Left ventricle myocardium superior (tissue), 1 donor: Measurements from ENCODE around the gene NHS. TPM values are rescaled to one million over a fixed set of nuclear protein-coding genes. Genes with fewer than 3 reads are reported as not detected.

Experiments used
- ATAC-seq: fragments of 200-7000 bp; cut with Tn5 transposase; one replicate; pipeline ENCODE4 v1.9.1; 2020; ENCODE audit warnings: mild to moderate bottlenecking, moderate library complexity
- DNase-seq: peaks from one replicate; pipeline ENCODE4 v3.0.0-alpha.2; 2020
- intact Hi-C: fragments of 100-400 bp; cut with micrococcal nuclease; formaldehyde crosslinking; loops from one replicate; pipeline ENCODE4 v1.11.0; 2022
- total RNA-seq: library from RNA; stranded (reverse); fragmentation: NEBNext Ultra II Directional; extraction: Animal tissue kit (Norgen Biotek cat#: 25700); gene quantifications from one replicate; pipeline ENCODE4 v1.2.1, GENCODE V29; 2021
- donor health status: DM: no; HTN: yes; CAD: no; lungs with severe emphysema.

The NHS gene
- total RNA-seq, 1 donor from 2014 or later, result 1.9 TPM

DNA sequence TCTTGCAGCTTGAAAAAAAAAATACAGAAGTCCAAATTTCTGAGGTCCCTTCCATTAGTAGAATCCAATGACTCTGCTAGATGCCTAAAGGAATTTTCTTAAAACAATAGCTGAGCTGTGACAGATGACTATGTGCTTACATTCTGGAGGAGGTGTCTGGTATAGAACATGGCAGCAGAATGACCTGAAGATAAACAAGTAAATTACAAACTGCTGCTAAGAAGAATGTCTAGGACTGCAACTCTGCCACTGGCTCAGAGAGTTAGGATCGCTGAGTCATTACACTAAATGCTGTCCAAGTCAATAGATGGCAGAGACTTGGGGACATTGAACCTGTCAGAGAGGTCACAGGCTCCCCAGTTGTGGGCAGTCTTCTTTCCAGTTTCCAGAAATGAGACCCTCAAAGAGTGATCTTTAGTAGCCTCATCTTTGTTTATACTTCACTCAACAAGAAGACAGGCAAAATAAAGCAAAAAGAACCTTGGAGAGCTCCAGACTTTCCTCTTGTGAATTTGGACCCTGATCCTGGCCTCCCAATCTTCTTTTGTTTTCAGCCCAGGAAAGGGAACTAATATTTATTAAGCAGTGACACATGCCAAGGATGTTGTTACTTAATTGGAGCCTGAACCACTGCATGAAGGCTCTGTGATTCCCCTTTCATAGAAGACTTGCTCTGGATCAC lies 305.9 kb downstream of the NHS start:
- intact Hi-C loops, result no loop called here
- no peak for ATAC-seq
- DNase-seq, result no peak

DNA sequence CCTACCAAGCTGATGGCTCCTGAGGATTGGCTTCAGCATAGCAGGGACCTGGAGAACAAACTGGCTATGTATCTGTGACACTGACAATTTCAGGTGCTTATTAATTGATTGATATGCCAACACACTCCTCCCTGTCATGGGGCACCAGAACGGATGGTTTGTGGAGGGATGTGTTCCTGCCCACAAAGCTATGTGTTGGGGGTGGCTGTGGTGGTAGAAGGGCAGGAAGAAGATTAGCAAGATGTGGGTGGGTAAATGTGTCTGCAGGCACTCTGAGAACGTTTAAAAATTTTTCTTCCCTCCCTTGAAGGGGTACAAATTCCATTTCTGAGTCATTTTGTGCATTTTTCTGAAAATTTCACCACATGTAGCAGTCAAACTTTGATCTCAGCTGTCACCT lies 307.3 kb downstream of the NHS start:
- DNase-seq, result no peak
- intact Hi-C loops, result no loop called here
- no peak for ATAC-seq

DNA sequence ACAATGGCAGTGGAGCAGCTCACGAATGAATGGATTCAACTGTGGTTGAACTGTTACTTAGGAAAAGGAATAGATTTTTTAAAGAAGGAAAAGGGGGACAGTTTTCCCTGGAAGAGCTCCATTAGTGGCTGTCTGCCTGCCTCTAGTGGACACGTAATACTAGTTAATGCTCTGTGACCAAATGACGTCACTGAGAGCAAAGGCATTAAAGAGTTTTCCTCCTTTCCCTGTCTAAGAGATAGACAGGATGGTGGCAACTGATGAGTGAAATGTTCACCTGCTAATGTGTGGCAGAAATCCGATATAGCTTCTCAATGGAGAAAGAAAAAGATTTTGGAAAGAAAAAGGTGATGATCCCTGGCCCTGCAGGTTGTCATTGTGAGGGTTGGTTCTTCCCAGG lies 310.0 kb downstream of the NHS start:
- intact Hi-C loops, result no loop called here
- ATAC-seq, result no peak
- no peak for DNase-seq

DNA sequence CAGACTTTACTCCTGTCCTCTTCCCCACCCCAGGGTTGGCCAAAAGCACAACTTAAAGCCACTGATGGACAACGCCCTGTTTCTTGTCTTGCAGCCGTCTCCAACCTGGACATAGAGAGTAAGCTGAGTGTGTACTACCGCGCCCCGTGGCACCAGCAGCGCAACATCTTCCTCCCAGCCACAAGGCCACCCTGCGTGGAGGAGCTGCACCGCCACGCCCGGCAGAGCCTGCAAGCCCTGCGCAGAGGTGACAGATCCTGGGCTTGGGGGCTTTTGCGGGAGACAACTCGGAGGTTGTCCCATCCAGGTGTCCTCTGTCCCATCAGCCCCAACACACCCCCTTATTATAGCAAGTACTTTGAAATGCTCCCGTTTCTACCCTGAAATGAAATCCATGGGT lies 312.6 kb downstream of the NHS start:
- intact Hi-C loops, result no loop called here
- DNase-seq (no peak), ATAC-seq (no peak)

DNA sequence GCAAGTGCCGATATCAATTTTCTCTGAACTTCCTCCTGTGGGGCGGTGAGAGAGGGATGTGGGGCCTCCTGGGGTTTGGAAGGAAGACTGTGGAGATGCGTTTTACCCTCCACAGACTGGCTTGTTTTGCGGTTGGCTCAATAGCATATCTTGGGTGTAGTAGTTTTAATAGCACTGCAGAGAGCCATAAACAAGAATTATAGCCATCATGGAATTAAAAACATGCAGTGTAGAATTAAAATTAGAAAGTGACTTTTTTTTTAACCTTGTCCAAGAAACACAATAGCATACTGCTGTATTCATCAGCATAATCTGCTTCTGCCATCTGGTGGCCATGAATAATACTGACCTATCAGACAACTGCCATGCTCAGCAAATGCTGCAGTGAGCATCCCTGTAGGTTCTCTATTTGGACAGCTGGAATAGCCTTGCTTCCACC lies 315.0 kb downstream of the NHS start:
- intact Hi-C loops, result loop anchor here (2.0 kb wide), 1 partner anchor 447 kb away; no protein-coding TSS in a partner anchor
- ATAC-seq, result peak; percentile 72
- no peak for DNase-seq

DNA sequence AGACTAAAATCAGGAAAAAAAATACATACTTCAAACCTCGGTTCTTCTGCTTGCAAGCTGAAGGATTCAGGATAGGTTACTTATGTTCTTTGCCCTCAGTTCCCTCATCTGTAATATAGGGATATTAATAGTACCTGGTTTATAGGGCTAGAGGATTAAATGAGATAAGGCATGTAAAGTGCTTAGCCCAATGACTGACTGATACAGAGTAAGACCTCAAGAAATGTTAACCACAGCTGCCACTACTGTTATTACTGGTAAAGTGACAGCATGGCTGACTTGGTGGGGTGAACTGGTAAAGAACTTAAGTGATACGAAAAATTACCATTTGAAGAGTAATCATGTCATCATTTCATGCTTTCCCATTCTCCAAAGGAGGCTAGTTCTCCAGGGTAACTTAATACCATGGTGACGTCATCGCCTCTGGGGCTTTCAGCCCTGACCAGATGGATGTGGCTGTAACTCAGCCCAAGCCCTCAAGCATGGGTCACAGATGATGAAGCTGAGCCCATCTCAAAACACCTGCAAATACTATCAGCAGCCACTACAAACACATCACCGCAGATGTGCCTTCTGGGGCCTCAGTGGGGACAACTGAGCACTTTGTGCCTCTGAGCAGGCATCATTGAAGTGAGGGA lies 317.8 kb downstream of the NHS start:
- ATAC-seq (no peak), DNase-seq (no peak)
- intact Hi-C loops, result no loop called here

DNA sequence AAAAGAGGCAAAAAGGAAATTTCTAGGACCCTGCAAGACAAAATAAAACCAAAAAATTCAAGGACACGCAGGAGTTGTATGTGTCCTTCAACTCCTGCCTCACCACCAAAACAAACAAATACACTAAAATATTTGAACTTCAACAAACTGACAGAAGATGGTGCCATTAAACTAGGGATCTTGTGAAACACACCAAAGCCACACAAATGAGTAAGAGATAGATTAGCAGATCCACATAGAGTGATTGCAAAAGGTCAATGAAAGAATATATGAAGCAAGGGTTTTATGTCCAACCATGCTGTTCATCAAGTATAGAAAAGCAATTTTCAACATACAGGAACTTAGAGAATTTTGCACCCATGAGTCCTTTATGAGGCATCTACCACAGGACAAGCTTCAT lies 322.2 kb downstream of the NHS start:
- intact Hi-C loops, result no loop called here
- ATAC-seq, result no peak
- no peak for DNase-seq

DNA sequence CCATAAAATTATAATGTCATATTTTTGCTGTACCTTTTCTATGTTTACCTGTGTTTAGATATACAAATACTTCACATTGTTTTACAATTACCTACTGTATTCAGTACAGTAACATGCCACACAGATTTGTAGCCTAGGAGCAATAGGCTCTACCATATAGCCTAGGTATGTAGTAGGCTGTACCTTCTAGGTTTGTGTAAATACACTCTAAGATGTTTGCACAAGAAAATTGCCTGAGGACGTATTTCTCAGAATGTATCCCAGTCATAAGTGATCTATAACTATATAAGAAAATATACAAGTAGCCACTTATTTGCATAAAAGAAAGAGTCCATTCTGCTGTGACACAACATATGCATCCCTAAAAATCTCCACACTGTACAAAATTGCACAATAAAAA lies 326.0 kb downstream of the NHS start:
- intact Hi-C loops, result no loop called here
- DNase-seq (no peak), ATAC-seq (no peak)

DNA sequence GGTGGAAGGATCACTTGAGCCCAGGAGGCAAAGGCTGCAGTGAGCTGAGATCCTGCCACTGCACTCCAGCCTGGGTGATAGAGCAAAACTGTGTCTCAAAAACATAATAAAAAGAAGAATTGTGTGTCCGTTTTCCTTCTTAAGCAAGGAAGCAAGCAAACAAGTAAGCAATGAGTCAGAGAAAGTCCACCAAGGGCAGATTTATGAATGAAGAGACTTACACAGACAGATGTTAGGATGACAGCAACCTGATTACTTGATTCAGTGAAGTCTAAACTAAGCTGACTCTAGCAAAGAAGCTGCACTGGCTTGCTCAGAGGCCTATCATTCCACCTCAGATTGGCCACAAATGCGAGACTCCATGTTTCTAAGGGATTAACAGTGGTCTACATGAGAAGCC lies 328.2 kb downstream of the NHS start:
- no peak for DNase-seq
- no peak for ATAC-seq
- intact Hi-C loops, result no loop called here

DNA sequence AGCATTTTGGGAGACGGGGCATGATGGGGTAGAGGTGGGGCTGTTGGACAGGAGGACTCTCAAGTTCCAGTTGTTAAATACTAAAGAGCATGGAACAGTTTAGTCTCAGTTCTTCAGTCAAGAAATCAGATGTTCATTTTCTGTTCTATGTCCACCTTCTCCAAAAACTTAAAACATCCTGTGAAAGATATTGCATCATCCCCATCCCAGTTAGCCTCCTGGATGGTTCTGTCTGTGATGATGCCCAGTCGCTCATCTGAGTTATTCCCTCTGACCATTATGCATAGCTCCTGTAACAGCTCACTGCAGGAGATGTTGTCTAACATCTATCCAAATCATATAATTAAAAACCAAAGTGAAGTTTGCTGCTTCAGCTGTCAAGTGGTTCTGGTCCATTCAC lies 330.2 kb downstream of the NHS start:
- DNase-seq (no peak), ATAC-seq (no peak)
- intact Hi-C loops, result no loop called here

DNA sequence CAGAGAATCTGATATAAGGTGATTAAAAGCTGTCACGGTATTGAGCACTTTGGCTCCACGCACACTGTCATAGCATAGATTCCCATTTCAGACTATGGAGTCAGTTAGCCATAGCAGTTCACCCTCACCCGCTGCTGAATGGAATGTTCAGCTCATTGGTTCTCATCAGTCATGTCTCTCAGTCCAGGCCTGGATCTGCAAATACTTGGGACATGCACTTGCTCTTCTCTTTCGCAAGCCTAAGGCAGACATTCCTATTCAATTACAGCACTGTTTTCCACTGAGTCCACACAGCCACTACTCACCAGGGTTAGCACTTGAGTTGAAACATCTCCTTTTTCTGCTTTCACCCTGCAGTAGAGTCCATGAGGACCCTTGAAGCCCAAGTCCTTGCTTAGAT lies 331.7 kb downstream of the NHS start:
- ATAC-seq (no peak), DNase-seq (no peak)
- intact Hi-C loops, result no loop called here

DNA sequence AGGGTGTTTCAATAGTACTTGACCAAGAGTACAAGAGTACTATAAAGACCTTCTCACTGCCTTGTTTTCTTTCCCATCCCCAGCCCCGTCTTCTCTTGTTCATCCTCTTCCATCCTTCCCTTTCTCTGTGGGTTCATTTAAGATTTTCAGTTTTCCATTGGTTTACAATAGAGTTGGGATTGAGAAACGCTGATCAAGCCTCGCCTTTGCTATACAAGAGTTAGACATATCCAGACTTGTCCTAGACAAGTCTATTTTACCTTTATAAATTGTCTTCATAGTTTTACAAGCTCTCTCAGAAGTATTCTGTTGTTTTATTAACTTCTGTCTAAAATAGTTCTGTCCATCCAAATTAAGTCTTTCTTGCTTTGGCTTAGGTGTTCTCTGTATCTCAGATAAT lies 332.7 kb downstream of the NHS start:
- ATAC-seq, result no peak

DNA sequence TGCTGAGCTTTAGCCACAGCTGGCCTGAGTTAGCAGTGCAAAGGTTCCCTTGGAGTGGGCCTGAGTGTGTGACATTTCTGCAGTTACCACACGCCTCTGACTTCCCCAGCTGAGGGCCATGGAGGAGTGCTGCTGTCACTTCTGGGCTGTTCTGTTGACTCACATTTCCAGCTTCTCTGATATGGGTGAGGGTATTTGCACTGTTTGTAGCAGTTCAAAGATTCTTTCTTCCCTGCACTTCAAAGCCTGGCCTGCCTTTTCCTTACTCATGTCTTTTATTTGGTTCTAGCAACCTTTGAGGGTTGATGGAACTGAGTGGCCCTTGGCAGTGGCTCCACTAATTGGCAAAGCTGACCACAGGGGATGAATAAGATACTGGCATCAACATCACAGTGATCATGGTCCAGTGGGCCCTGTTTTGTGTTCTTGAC lies 335.9 kb downstream of the NHS start:
- ATAC-seq (no peak), DNase-seq (no peak)
- intact Hi-C loops, result no loop called here

More for the DNA sequence above, 332.7 kb downstream of the NHS start:
- intact Hi-C loops, result no loop called here
- no peak for DNase-seq

DNA sequence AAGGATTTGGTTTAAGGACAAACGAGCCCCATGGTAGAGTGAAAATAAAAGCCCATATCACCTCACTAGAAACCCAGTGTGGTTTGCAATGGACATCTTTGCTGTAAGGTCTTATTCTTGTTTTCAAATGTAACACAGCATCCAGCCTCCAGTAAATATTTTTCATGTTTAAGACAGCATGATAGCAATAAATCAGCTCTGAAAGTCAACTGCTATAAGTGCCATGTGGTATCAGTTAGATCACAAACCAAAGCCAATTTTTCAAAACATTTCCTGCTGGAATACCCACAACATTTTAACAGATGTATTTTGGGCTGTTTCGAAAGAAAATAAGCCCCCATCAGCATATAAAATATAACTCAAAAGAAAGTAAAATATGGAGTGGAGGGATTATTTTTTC lies 338.3 kb downstream of the NHS start:
- intact Hi-C loops, result no loop called here
- no peak for ATAC-seq
- DNase-seq, result no peak

DNA sequence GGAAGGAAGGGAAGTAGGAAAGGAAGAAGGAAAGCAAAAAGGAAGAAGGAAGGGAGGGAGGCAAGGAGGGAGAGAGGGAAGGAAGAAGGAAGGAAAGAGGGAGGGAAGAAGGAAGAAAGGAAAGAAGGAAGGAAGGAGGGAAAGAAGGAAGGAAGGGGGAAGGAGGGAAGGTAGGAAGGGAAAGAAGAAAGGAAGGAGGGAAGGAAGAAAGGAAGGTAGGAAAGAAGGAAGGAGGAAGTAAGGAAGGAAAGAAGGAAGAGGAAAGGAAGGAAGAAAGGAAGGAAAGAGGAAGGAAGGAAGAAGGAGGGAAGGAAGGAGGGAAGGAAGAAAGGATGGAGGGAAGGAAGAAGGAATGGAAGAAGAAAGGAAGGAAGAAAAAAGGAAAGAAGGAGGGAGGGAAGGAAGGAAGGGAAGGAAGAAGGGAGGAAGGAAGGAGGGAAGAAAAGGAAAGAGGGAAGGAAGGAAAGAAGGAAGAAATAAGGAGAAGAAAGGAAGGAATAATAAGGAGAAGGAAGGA lies 343.7 kb downstream of the NHS start:
- intact Hi-C loops, result no loop called here
- ATAC-seq, result no peak
- no peak for DNase-seq

DNA sequence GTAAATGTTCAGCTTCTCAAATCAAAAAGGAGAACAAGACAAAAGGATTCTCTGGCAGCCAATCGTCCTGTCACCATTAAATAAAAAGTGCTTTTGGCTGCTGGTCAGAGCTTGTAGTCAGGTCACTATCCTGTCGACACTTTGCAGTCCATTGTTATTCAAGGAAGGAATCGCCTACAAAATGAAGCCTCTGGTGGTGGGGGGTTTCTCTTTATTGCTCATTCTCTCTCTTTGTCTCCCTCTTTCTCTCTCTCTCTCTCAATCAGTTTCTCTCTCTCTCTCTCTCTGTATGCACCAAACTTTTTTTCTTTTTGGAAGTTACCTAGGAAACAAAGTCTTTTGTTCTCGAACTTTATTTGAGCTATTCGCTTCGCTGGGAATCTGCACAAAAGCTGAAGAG lies 344.7 kb downstream of the NHS start:
- intact Hi-C loops, result no loop called here
- DNase-seq, result no peak
- ATAC-seq, result no peak

DNA sequence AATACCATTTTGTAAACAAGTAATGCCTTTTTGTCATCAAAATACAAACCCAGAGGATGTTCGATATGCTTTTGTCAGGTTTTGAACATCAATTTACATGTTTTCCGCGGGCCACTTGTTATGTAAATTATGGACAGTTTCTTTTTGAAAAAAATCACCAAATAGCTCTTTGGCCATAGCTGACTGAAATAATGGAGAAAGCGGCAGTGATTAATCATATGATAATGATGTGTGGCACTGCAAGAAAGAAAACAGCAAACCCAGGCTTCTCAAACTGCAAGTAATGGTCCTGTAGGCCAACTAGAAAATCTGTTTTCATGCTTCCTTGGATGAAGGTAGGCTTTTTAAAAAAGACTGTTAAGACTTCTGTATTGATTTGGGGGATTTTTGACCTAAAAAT lies 346.7 kb downstream of the NHS start:
- intact Hi-C loops, result no loop called here
- ATAC-seq (no peak), DNase-seq (no peak)

DNA sequence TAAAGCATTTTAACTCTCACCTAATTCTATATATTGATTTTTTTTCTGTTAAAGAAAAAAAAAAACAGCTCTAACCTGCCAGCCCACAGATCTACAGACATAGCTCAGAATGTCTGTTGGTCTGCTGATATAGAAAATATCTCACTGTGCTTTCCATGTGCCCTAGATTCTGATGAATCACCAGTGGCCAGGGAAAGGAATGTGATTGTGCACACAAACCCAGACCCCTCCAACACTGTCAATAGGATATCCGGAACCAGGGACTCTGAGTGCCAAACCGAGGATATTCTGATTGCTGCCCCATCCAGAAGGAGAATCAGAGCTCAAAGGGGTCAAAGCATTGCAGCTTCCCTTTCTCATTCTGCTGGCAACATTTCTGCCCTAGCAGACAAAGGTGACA lies 350.2 kb downstream of the NHS start:
- DNase-seq, result no peak
- intact Hi-C loops, result no loop called here
- no peak for ATAC-seq

DNA sequence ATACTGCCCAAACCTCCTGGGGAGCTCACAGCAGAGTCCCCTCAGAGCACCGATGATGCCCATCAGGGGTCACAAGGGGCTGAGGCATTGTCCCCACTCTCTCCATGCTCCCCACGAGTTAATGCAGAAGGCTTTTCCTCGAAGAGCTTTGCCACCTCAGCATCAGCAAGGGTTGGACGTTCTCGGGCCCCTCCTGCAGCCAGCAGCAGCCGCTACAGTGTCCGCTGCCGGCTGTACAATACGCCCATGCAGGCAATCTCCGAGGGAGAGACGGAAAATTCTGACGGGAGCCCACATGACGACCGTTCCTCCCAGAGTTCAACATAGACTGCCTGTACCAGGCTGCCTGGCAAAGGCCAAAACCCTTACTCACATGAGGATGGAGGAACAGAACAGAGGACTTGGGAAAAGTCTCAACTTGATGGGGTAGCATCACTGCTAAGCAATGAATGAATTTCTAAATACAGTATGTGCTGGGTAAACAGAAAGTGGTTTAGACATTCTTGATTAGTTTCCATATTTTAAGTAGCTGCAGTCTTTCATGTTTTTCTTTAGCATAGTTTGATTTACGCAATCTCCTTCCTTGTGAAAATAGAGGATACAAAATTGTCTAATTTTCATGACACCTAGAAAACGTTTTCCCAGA lies 357.3 kb downstream of the NHS start:
- DNase-seq, result no peak
- no peak for ATAC-seq
- intact Hi-C loops, result no loop called here

DNA sequence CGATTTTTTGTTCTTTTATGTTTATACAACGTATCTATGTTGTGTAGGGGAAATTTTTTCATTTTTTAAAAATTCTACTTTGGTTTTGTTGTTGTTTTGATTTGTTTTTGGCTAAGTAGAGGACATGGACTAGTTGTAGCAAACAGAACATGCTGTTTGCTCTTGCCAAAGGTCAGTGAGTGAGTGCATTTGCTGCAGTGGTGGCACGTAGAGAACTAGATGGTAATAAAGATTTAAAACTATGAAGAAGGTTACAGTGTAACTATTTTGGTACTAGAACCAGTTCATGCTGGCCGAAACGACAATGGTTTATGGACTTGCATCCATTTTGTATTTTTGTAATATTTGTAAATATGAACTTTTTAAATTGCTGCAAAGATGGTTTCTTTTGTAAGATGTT lies 360.4 kb downstream of the NHS start:
- DNase-seq (no peak), ATAC-seq (no peak)
- intact Hi-C loops, result no loop called here

DNA sequence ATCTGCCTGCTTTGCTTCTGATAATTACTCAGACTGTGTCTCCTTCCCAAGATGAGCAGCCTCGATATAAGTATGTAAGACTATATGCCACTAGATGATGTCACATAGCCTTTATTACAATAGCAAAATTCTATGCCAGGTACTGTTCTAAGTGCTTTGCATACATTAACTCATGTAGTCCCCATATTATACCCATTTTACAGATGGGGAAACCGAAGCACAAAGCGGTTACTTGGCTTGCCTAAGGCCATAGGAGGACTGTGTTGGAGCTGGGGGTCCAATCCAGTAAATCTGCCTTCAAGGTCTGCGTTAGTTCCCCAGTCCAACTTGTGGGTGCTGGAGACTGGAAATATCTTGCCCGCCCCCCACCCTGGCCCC lies 361.5 kb downstream of the NHS start:
- intact Hi-C loops, result no loop called here
- ATAC-seq, result no peak
- no peak for DNase-seq
